AG08395 (cell line): ENCODE measurements around the gene LRRC3.

Experiments used
- DNase-seq: peaks from one replicate; pipeline ENCODE4 v3.0.0; 2012; ENCODE audit warnings: mixed read lengths, low spot score

Gene LRRC3

DNA sequence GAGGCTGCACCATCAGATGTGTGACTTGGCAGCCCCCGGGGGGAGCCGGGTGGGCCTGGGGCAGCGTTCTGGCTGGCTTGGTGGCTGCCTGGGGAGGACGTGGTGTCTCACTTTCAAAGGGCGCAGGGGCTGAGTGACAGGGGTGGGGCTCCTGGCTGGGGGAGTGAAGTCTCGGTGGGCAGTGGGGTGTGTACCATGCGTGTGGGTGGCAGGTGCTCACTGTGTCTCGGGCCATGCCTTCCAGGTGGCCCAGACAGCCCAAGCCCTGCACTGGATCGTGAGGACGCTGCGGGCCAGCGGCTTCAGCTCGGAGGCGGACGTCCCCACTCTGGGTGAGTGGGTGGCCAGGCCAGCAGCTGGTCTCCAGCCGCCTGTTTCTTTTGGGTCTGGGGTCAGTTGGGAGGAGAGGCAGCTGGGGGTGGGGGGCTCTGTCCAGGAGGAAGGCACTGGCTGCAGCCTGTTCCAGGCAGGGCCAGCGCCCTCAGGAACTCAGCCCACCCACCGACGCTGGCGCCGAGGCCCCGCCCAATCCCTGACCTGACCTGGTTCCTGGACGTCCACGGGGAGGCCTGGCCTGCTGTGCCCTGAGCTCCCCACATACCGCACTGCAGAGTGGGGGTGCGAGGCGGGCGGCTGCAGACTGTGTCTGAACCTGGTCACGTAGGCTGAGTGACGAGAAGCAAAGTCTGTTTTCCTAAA lies 30.6 kb upstream of the LRRC3 start:
- DNase-seq, result no peak

DNA sequence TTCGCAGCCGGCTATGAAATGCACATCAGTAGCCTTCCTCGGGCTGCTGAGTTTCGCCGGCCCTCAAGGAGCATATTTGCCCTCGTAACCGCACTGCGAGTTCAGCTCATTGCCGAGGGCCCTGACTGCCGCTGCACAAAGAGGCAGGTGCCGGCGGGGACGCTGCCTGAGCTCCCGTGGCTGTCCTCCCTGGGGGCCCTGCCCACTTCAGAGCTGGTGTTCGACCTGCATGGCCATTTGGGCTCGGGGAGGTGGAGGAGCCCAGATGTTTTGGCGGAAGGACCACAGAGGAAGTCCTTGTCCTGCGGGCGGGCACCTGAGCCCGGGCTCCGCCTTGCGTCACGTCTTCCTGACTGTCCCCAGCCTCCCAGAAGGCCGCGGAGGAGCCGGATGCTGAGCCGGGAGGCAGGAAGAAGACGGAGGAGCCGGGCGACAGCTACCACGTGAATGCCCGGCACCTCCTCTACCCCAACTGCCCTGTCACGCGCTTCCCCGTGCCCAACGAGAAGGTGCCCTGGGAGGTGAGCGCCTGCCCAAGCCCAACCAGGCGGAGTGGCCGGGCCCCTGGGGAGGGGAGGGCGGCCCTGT lies 29.9 kb upstream of the LRRC3 start:
- DNase-seq, result no peak

DNA sequence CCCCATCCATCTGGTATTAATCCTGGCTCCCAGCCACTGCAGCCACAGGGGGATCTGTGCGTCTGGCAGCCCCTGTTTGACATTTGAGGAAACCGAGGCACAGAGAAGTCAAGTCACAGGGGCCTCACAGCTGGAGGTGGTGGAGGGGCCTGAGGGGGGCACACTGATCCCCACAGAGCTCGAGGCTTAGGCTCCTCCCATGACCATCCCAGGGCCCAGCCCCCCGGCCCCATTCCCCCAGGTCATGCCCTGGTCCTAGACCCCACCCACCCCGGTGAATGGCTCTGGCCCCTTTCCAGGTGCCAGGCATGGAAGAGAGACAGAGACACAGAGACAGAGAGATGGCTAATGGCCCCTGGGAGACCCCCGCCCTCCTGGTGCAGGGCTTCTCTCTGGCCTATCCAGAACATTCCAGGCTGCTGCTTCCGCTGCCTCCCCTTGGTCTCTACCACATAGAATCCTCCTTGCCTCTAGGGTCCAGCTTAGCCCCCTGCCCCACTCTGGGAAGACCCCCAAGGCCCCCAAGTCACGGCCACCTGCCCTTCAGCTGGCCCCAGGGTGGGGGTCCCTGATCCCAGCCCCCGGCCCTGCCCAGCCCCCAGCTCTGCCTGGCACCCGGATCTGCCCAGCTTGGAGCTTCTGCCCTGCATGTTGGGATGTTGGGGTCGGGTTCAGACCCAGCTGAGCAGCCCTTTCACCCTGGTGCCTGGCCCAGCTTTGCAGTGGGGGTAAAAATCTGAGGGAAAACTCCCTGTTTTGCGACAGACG lies 29.2 kb upstream of the LRRC3 start:
- DNase-seq, result no peak

GRCh38 chr21:44426663-44427191 lies 28.6 kb upstream of the LRRC3 start:
- DNase-seq, result no peak

DNA sequence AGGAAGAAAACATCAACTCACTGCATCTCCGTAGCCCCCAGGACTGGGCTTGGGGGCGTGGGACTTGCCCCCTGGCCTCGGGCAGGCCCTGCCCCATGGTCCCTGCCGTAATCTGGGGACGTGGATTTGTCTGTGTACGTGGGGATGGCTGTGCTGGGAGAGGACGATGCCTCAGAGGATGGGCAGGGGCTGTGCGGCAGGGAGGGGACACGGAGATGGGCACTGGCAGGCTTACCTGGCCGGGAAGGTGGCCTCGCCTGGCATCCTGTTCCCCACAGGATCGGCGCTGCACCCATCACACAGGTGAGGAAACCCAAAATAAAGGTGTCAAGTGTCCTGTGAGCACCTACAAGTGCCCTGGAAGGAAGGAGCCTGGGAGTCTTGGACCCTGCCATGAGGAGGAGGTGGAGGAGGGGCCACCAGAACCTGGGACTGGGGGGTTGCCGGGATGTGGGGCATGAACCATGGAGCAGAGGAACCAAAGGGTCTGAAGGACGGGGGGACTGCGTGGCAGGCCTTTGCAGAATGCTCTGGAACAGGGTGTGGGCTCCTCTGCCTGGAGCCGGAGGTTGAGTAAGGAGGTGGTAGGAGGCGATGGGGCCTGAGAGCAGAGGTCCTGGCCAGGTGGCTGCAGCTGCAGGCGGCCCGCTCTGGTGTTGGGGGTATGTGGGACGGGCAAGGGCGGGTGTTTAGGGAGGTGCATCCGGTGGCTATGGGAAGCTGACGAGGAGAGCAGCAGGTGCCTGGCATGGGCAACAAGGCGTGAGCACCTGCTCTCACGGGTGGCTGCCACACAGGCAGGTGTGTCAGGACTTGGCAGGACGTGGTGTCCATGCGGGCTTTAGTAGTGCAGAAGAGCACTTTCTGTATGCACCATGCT lies 27.8 kb upstream of the LRRC3 start:
- no peak for DNase-seq

GRCh38 chr21:44428281-44428960 lies 26.9 kb upstream of the LRRC3 start:
- no peak for DNase-seq

DNA sequence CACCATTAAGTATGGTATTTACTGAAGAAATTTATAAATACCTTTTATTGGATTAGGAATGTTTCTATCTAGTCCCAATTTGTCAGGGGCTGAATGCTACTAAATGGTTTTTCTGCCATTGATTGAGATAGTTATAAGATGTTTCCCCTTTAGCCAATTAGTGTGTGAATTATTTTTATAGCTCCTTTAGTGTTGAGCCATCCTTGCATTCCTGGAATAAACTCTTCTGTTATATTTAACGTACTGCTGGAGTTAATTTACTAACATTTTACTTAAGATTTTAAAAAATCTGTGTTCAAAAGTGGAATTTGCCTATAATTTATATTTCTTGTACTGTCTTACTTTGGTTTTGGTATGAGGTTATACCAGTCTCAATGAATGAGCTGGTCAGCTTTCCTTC lies 25.4 kb upstream of the LRRC3 start:
- no peak for DNase-seq

DNA sequence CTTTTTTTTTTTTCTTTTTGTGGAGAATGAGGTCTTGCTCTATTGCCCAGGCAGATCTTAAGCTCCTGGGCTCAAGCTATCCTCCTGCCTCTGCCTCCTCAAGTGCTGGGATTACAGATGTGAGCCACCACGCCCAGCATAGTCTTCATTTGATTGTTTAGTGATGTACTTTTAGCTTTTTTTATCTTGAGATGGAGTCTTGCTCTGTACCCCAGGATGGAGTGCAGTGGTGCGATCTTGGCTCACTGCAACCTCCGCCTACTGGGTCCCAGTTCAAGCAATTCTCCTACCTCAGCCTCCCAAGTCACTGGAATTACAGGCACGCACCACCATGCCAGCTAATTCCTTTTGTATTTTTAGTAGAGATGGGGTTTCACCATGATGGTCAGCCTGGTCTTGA lies 24.0 kb upstream of the LRRC3 start:
- no peak for DNase-seq

- no peak for DNase-seq
These were observed 22.2 kb upstream of the LRRC3 start for GRCh38 chr21:44432841-44433790.

DNA sequence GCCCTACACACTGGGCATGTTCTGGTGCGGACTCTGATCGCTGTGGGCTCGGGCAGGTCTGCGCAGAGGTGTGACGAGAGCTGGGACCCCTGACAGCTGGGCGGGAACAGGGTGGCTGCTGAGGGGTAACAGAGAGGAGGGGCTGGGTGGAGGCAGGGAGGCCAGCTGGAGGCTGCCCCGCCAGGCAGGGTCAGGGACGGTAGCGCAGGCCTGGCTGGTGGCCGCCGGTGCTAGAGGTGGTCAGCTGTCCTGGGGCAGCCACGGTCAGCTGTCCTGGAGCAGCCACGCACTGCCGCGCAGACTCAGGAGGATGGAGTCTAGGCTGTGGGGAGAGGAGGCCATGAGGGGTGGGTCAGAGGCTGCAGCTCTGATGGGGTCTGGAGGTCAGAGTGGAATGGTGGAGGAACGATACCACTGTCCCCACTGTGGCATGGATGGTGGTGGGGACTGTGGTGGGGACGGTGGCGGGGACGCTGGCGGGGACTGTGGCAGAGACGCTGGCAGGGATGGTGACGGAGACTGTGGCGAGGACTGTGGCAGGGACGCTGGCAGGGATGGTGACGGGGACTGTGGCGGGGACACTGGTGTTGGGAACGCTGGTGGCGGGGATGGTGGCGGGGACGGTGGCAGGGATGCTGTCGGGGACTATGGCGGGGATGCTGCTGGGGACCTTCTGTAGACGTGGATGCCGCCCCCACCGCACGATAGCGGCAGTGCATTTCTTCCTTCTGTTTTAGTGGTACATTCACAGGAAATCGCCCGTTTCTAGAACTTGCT lies 21.3 kb upstream of the LRRC3 start:
- no peak for DNase-seq

DNA sequence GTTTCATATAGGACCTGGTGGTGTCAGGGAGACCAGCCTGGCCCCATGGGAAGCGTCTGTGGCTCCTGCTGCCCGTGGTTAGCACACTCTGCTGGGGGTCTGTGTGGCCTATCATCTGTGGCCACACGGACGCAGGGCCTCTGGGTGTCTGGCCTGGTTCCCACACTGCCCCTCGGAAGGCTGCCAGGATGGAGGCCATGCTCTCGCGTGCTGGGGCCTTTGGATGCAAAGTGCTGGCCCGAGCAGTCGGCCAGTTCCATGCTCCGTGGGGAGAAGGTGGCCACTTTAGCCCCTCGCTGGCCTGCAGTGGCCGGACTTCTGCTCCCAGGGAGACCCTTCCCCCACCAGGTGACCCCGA lies 20.8 kb upstream of the LRRC3 start:
- DNase-seq, result no peak

- DNase-seq, result no peak
These were observed 20.2 kb upstream of the LRRC3 start for GRCh38 chr21:44434936-44435635.

DNA sequence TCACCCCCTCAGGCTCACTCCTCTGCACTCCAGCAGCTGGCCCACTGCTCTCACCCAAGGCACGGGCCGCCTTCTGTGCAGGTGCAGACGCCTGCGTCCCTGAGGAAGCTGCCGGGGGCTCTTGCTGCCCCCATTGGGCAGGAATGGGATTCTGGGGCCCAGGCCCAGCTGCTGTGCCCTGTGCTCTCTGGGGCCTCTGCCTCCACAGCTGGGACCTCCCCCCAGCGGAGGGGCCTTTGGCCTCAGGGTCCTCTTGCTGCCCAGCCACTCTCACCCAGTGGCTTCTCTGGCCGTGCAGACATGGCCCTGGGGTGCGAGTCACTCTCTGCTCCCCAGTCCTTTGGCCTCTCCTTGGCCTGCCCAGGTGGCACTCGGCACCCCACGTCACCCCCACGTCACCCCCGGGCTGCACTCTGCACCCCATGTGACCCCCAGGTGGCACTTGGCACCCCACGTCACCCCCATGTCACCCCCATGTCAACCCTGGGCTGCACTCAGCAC lies 19.1 kb upstream of the LRRC3 start:
- DNase-seq, result no peak

- no peak for DNase-seq
These were observed 18.4 kb upstream of the LRRC3 start for GRCh38 chr21:44436958-44437357.

DNA sequence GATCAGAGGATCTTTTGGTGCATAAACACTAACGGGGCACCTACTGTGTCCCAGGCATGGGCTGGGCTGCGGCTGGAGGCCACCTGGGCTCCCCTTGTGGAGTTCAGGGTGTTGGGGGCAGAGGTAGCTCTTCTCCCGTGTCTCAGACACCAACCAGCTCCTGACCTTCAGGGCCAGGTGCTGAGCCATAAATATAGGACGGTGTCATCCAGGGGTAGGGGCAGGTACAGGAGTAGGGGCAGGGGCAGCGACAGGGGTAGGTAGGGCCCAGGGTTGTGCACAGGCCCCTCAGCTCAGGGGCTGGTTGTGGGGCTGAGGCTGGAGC lies 18.0 kb upstream of the LRRC3 start:
- DNase-seq, result no peak

- DNase-seq, result no peak
These were observed 17.4 kb upstream of the LRRC3 start for GRCh38 chr21:44437696-44438431.

DNA sequence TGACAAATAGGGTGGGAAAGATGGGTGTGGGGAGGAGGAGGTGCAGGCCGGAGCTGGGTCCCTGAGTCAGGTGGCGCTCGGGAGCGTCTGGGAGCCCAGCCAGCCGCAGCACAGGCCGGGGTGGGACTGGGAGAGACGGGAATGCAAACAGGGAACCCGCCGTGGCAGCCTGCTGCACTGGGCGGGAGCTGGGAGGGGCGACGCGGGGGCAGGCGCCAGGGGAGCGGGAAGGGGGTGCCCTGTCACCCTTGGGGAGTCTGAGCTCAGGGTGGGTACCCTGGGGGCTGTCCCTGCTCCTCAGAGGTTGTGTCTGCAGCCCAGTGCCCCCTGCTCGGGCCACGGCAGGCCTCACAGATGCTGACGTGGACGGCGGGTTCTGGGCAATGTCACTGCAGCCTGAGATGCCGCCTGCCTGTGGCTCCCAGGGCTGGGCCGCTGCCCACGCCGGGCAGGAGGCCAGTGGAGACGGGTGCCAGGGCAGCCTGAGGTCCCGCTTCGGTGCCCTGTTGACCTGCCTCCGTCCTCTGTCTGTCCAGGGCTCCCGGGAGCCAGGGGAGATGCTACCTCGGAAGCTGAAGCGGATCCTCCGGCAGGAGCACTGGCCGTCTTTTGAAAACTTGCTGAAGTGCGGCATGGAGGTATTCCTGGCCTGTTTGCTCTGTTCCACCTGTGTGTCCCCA lies 16.6 kb upstream of the LRRC3 start:
- no peak for DNase-seq

DNA sequence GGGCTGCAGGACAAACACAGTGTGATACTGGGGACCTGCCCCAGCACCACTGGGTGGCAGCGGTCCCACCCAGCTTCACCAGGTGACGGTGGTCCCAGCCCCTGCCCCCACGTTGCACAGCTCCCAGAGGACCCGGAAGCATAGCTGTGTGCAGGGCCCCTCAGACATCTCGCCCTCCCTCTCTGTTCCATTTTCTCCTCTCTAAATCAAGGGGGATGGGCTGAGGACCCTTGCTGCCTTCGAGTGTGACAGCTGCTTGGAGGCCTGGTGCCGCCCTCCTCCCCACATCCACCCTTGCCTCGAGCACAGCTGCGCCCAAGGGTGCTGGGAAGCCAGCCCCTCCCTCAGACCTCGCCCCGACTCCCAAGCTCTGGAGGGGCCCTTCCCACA lies 16.1 kb upstream of the LRRC3 start:
- no peak for DNase-seq
